Naive thymus-derived CD4-positive, alpha-beta T cell (primary cell): ENCODE data around the gene IL2RG. TPM values are rescaled to one million over a fixed set of nuclear protein-coding genes. Genes with fewer than 3 reads are reported as not detected.

ENCODE experiments used
- ATAC-seq: fragments of 150-1000 bp; cut with Tn5 transposase; 2 replicates; pipeline ENCODE4 v1.10.0; 2021; ENCODE audit warnings: mild to moderate bottlenecking, moderate library complexity
- CTCF ChIA-PET: fragments of 350-600 bp; sonication (Branson Sonifier 250); formaldehyde crosslinking; loops from one replicate; lab custom pipeline; 2021; ENCODE audit warnings: antibody characterized with exemption; lab: Charles Lee
- POLR2A ChIA-PET: fragments of 350-600 bp; sonication (Branson Sonifier 250); formaldehyde crosslinking; loops from one replicate; lab custom pipeline; 2021; ENCODE audit warnings: antibody characterized with exemption, inconsistent platforms; lab: Charles Lee
- DNase-seq, 9 donors: peaks; one replicate each; pipeline versions ENCODE4 v3.0.0 to v3.0.0-alpha.2; 2020 to 2022; ENCODE audit warnings: mixed read lengths in 1 of 9
- H3K27ac ChIP-seq: one replicate; pipeline ENCODE4 v1.7.0; 2013; ENCODE audit warnings: mild to moderate bottlenecking, low read depth, low read length, moderate library complexity
- H3K27me3 ChIP-seq, 2 donors: one replicate each; pipeline ENCODE4 v1.7.0; 2013; ENCODE audit warnings: low read length in 2 of 2, mild to moderate bottlenecking in 2 of 2, moderate library complexity in 2 of 2; ENCODE audit not compliant: control insufficient read depth in 2 of 2, insufficient read depth in 2 of 2
- H3K36me3 ChIP-seq, 3 experiments: 1 replicate in 2 of 3; 2 replicates in 1 of 3; pipeline ENCODE4 v1.7.0; 2013; ENCODE audit warnings: low read length in 3 of 3, mild to moderate bottlenecking in 3 of 3, moderate library complexity in 1 of 3; ENCODE audit not compliant: insufficient read depth in 3 of 3, control insufficient read depth in 2 of 3
- H3K4me1 ChIP-seq, 2 donors: one replicate each; pipeline ENCODE4 v1.7.0; 2013; ENCODE audit warnings: low read length in 2 of 2, mild to moderate bottlenecking in 2 of 2, moderate library complexity in 1 of 2; ENCODE audit not compliant: control insufficient read depth in 2 of 2, insufficient read depth in 2 of 2
- H3K4me3 ChIP-seq: 2 replicates; pipeline ENCODE4 v1.7.0; 2013; ENCODE audit warnings: mild to moderate bottlenecking, low read length
- H3K9me3 ChIP-seq, 3 experiments: 1 replicate in 2 of 3; 2 replicates in 1 of 3; pipeline ENCODE4 v1.7.0; 2013; ENCODE audit warnings: low read length in 3 of 3; ENCODE audit not compliant: control insufficient read depth in 2 of 3
- H3K27ac Mint-ChIP-seq, 9 donors: one replicate each; pipeline ENCODE4 v1.8.0; 2020 to 2022; ENCODE audit warnings: mixed read lengths in 9 of 9, mild to moderate bottlenecking in 8 of 9, moderate library complexity in 5 of 9, inconsistent platforms in 2 of 9
- H3K27me3 Mint-ChIP-seq, 5 donors: one replicate each; pipeline ENCODE4 v1.8.0; 2021 to 2022; ENCODE audit warnings: mixed read lengths in 5 of 5, mild to moderate bottlenecking in 1 of 5
- H3K36me3 Mint-ChIP-seq, 5 donors: one replicate each; pipeline ENCODE4 v1.8.0; 2020 to 2022; ENCODE audit warnings: mixed read lengths in 5 of 5, mild to moderate bottlenecking in 3 of 5, inconsistent platforms in 1 of 5
- H3K4me1 Mint-ChIP-seq, 7 donors: one replicate each; pipeline ENCODE4 v1.8.0; 2020 to 2022; ENCODE audit warnings: mixed read lengths in 7 of 7, mild to moderate bottlenecking in 3 of 7, inconsistent platforms in 1 of 7
- H3K4me3 Mint-ChIP-seq, 10 donors: one replicate each; pipeline ENCODE4 v1.8.0; 2020 to 2022; ENCODE audit warnings: mild to moderate bottlenecking in 10 of 10, mixed read lengths in 10 of 10, moderate library complexity in 6 of 10, inconsistent platforms in 2 of 10
- H3K9me3 Mint-ChIP-seq, 11 donors: one replicate each; pipeline ENCODE4 v1.8.0; 2020 to 2022; ENCODE audit warnings: mixed read lengths in 11 of 11, mild to moderate bottlenecking in 4 of 11, inconsistent platforms in 1 of 11, moderate library complexity in 1 of 11
- intact Hi-C, 2 donors: fragments of 100-400 bp; cut with micrococcal nuclease; formaldehyde crosslinking; loops; one replicate each; pipeline ENCODE4 v1.15.1; 2023
- polyA plus RNA-seq, 2 donors: library from polyadenylated mRNA; unstranded; fragments of 300-500 nt; fragmentation: Illumina TruSeq; gene quantifications; one replicate each; pipeline ENCODE4 v1.2.3, GENCODE V29; 2021
- total RNA-seq, 6 experiments: library from RNA in 5 of 6; stranded (reverse) in 5 of 6; gene quantifications; 1 replicate in 5 of 6; 2 replicates in 1 of 6; pipeline ENCODE4 v1.2.3 and lab custom pipeline; 2021 to 2026

Gene IL2RG
- total RNA-seq (100 to 1,000 TPM; 228 to 671 (median 329) TPM), polyA plus RNA-seq (1,000 to 10,000 TPM in 1 of 2 donors, 100 to 1,000 TPM in 1; 933 to 1,015 TPM), total RNA-seq (lab: John Stamatoyannopoulos, UW) (51.8 reads per million, percentile 72 among the genes with 10 or more reads in this experiment)

DNA sequence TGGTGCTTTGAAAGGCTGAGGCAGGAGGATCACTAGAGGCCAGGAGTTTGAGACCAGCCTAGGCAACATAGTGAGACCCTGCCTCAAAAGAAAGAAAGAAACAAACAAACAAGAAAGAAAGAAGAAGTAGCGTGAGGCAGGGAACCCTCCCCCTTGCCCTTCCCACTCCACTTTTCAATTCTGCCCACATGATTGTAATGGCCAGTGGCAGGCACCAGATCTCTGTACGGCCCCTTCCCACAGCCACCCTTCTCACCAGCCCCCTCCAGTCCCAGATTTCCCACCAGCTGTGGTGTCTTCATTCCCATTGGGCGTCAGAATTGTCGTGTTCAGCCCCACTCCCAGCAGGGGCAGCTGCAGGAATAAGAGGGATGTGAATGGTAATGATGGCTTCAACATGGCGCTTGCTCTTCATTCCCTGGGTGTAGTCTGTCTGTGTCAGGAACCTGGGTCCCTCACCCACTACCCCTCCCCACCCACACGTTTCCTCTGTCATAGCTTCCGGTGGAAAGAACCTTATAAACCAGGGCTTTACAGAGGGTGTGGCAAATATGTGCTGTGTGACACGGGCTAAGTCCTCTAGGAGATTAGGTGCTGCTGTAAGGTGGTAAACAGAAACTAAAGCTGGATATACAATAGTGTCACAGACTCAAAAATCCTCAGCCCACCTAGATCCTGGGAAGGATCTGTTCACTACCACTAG, at the start of gene IL2RG:
TSS of gene IL2RG (minus strand) at position 437 of the 703 bp plus-strand sequence. CDS start at position 399, 38 bp downstream.
- peaks cover 0 to 7% (median 0%) of the 10 kb centered on the region in 11 donors for H3K9me3 Mint-ChIP-seq
- POLR2A ChIA-PET: interaction anchor here (0.6 to 6.7 kb wide), 17 partner anchors 9 to 422 kb away, joined by 3 to 117 read pairs (median 7); partner anchors contain the start of genes FOXO4, NONO, OGT and SNX12
- Histone ChIP-seq H3K36me3 (peaks cover 9 to 20% (median 11%) of the 10 kb centered on the region in 3 experiments), H3K9me3 (no peaks in the 10 kb centered on the region), H3K4me3 (peak within 1 kb of the TSS; percentile 80), H3K27me3 (no peaks in the 10 kb centered on the region), H3K4me1 (peaks cover 28 to 39% of the 10 kb centered on the region in 2 donors), H3K27ac (peak within 1 kb of the TSS; percentile 96)
- H3K4me1 Mint-ChIP-seq: peaks cover 24 to 69% (median 43%) of the 10 kb centered on the region in 7 donors
- CTCF ChIA-PET: interaction anchor here (1.0 to 1.7 kb wide), 4 partner anchors 9 to 19 kb away, joined by 3 to 23 read pairs (median 10); no protein-coding TSS in a partner anchor
- no peaks in the 10 kb centered on the region for H3K27me3 Mint-ChIP-seq
- intact Hi-C loops: loop anchor here (1.0 to 10.0 kb wide), 8 partner anchors 8 to 424 kb away; partner anchors contain the start of genes OGT (in 2 of the 2), SNX12 (in 2 of the 2) and TAF1 (in 1 of the 2)
- DNase-seq (peak; percentile 37 to 92 (median 87)), ATAC-seq (peak; percentile 95)
- peak within 1 kb of the TSS; percentile 96 to 100 (median 98) for H3K27ac Mint-ChIP-seq
- H3K36me3 Mint-ChIP-seq: peaks cover 15 to 48% (median 35%) of the 10 kb centered on the region in 5 donors
- peak within 1 kb of the TSS; percentile 93 to 98 (median 98) for H3K4me3 Mint-ChIP-seq

DNA sequence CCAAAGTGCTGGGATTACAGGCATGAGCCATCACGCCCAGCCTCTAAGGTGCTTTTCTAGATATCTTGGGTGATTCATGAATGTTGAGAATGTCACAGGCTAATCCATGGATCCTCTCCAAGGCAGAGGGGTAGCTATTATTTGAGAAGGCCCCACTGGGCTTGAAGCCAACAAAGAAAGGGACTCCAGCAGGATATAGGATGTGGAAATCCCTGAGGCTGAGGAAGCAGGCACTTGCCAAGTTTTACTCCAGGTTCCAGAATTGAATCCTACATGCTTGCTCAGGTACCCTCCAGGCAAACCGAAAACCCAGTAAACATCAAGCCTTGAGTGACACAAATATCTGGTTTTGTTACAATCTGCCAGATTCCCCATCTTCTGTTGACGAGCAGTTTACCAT, 49.1 kb upstream of the IL2RG start:
- Histone ChIP-seq H3K36me3 (no peaks in the 10 kb centered on the region), H3K27me3 (no peaks in the 10 kb centered on the region), H3K4me1 (peaks cover 0 to 7% of the 10 kb centered on the region in 2 donors), H3K9me3 (no peaks in the 10 kb centered on the region), H3K27ac (no peak overlapping the region), H3K4me3 (no peak overlapping the region)
- no peaks in the 10 kb centered on the region for H3K27me3 Mint-ChIP-seq
- H3K4me1 Mint-ChIP-seq: peaks cover 5 to 15% (median 11%) of the 10 kb centered on the region in 7 donors
- DNase-seq (no peak), ATAC-seq (no peak)
- H3K36me3 Mint-ChIP-seq: peaks cover 0 to 8% (median 0%) of the 10 kb centered on the region in 5 donors
- H3K9me3 Mint-ChIP-seq: peaks cover 0 to 4% (median 0%) of the 10 kb centered on the region in 11 donors
- H3K27ac Mint-ChIP-seq: peak overlapping the region in 2 of 9 donors; percentile 8 to 32
- intact Hi-C loops: no loop called here
- no peak overlapping the region for H3K4me3 Mint-ChIP-seq
- CTCF ChIA-PET: no interaction called here
- POLR2A ChIA-PET: interaction anchor here (0.7 kb wide), 1 partner anchor 163 kb away, joined by 3 read pairs; no protein-coding TSS in a partner anchor

DNA sequence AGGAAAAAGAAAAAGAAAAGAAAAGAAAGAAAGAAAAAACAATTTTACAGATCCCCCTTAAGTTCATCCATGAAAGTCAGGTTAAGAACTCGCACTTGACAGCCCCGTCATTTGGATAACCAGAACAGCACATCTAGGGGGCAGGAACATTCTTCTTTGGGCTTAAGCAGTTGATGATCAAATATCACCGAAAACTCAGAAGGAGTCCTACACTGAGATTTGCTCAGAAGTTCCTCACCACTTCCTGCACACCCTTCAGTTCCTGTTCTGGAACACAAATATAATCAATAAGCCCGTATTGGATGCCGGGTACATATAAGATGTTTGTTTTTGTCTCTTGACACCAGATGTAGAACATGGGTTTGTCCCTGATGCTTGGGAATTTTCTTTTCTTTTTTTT, 48.0 kb upstream of the IL2RG start:
- Histone ChIP-seq H3K9me3 (no peaks in the 10 kb centered on the region), H3K36me3 (no peaks in the 10 kb centered on the region), H3K27ac (no peak overlapping the region), H3K4me1 (peaks cover 0 to 7% of the 10 kb centered on the region in 2 donors), H3K4me3 (no peak overlapping the region), H3K27me3 (no peaks in the 10 kb centered on the region)
- intact Hi-C loops: no loop called here
- Mint-ChIP-seq H3K4me3 (peak overlapping the region in 6 of 10 donors; percentile 14 to 66 (median 48)), H3K27me3 (no peaks in the 10 kb centered on the region), H3K27ac (peak overlapping the region in 5 of 9 donors; percentile 15 to 78 (median 67)), H3K4me1 (peaks cover 5 to 15% (median 11%) of the 10 kb centered on the region in 7 donors), H3K36me3 (peaks cover 0 to 8% (median 0%) of the 10 kb centered on the region in 5 donors), H3K9me3 (peaks cover 0 to 4% (median 0%) of the 10 kb centered on the region in 11 donors)
- peak in 6 of 9 donors; percentile 29 to 56 (median 42) for DNase-seq
- ChIA-PET CTCF (interaction anchor here (0.9 kb wide), 1 partner anchor 15 kb away, joined by 3 read pairs; no protein-coding TSS in a partner anchor), POLR2A (interaction anchor here (1.0 to 2.0 kb wide), 2 partner anchors 23 to 29 kb away, joined by 3 to 4 read pairs; no protein-coding TSS in a partner anchor)
- ATAC-seq: peak; percentile 69

- ATAC-seq: no peak
- peaks cover 0 to 7% of the 10 kb centered on the region in 2 donors for H3K4me1 ChIP-seq
- no peaks in the 10 kb centered on the region for H3K9me3 ChIP-seq
- peak overlapping the region in 2 of 10 donors; percentile 42 for H3K4me3 Mint-ChIP-seq
- no peaks in the 10 kb centered on the region for H3K36me3 ChIP-seq
- H3K4me3 ChIP-seq: no peak overlapping the region
- CTCF ChIA-PET: interaction anchor here (0.9 kb wide), 1 partner anchor 16 kb away, joined by 3 read pairs; no protein-coding TSS in a partner anchor
- peak overlapping the region in 4 of 9 donors; percentile 49 to 67 (median 56) for H3K27ac Mint-ChIP-seq
- H3K4me1 Mint-ChIP-seq: peaks cover 5 to 15% (median 11%) of the 10 kb centered on the region in 7 donors
- no peak overlapping the region for H3K27ac ChIP-seq
- DNase-seq: no peak
- H3K36me3 Mint-ChIP-seq: peaks cover 0 to 8% (median 0%) of the 10 kb centered on the region in 5 donors
- no peaks in the 10 kb centered on the region for H3K27me3 Mint-ChIP-seq
- H3K27me3 ChIP-seq: no peaks in the 10 kb centered on the region
- intact Hi-C loops: no loop called here
- POLR2A ChIA-PET: interaction anchor here (1.0 to 2.0 kb wide), 2 partner anchors 23 to 28 kb away, joined by 3 to 4 read pairs; no protein-coding TSS in a partner anchor
- H3K9me3 Mint-ChIP-seq: peaks cover 0 to 4% (median 0%) of the 10 kb centered on the region in 11 donors
Observed at GRCh38 chrX:71158603-71159002, 47.2 kb upstream of the IL2RG start.

- no peak overlapping the region for H3K27ac Mint-ChIP-seq
- intact Hi-C loops: no loop called here
- POLR2A ChIA-PET: no interaction called here
Observed at GRCh38 chrX:71154641-71155040, 43.3 kb upstream of the IL2RG start.

GRCh38 chrX:71154196-71154595, 42.8 kb upstream of the IL2RG start:
- peaks cover 0 to 6% (median 0%) of the 10 kb centered on the region in 5 donors for H3K36me3 Mint-ChIP-seq
- H3K4me3 Mint-ChIP-seq: no peak overlapping the region
- CTCF ChIA-PET: no interaction called here
- H3K4me3 ChIP-seq: no peak overlapping the region
- peaks cover 2 to 11% (median 9%) of the 10 kb centered on the region in 7 donors for H3K4me1 Mint-ChIP-seq
- H3K9me3 ChIP-seq: no peaks in the 10 kb centered on the region
- H3K27me3 Mint-ChIP-seq: no peaks in the 10 kb centered on the region
- no peaks in the 10 kb centered on the region for H3K9me3 Mint-ChIP-seq
- no peak overlapping the region for H3K27ac Mint-ChIP-seq
- POLR2A ChIA-PET: no interaction called here
- no peaks in the 10 kb centered on the region for H3K27me3 ChIP-seq
- no peak for DNase-seq
- intact Hi-C loops: no loop called here
- peaks cover 0 to 7% of the 10 kb centered on the region in 2 donors for H3K4me1 ChIP-seq
- no peak overlapping the region for H3K27ac ChIP-seq
- no peaks in the 10 kb centered on the region for H3K36me3 ChIP-seq
- ATAC-seq: no peak

More at GRCh38 chrX:71154641-71155040, 43.3 kb upstream of the IL2RG start:
- ATAC-seq (no peak), DNase-seq (no peak)
- Histone ChIP-seq H3K36me3 (no peaks in the 10 kb centered on the region), H3K4me1 (peaks cover 0 to 7% of the 10 kb centered on the region in 2 donors), H3K27me3 (no peaks in the 10 kb centered on the region), H3K9me3 (no peaks in the 10 kb centered on the region), H3K4me3 (no peak overlapping the region), H3K27ac (no peak overlapping the region)
- CTCF ChIA-PET: no interaction called here
- Mint-ChIP-seq H3K4me1 (peaks cover 5 to 14% (median 11%) of the 10 kb centered on the region in 7 donors), H3K27me3 (no peaks in the 10 kb centered on the region), H3K9me3 (no peaks in the 10 kb centered on the region), H3K4me3 (no peak overlapping the region), H3K36me3 (peaks cover 0 to 8% (median 0%) of the 10 kb centered on the region in 5 donors)
